K562 (cell line): ENCODE measurements around the gene ZNF512B. TPM values are rescaled to one million over a fixed set of nuclear protein-coding genes. Genes with fewer than 3 reads are reported as not detected.

Experiments used
- CTCF ChIP-seq, 3 experiments: IDR thresholded peaks in 2 of 3; conservative IDR thresholded peaks in 1 of 3; 2 replicates each; pipeline ENCODE4 v1.5.1; 2011 to 2012; ENCODE audit warnings: low read length in 3 of 3, mild to moderate bottlenecking in 3 of 3, control low read depth in 2 of 3, improper control_type of control experiment in 1 of 3, inconsistent platforms in 1 of 3, low read depth in 1 of 3, mixed read lengths in 1 of 3, moderate library complexity in 1 of 3; ENCODE audit not compliant: insufficient read depth in 2 of 3
- HDAC3 ChIP-seq: fragments of 450-650 bp; IDR thresholded peaks from 2 replicates; pipeline ENCODE4 v1.6.1; 2018; ENCODE audit warnings: borderline replicate concordance, mild to moderate bottlenecking, moderate library complexity; ENCODE audit not compliant: partially characterized antibody
- KLF6 ChIP-seq: fragments of 250-450 bp; sonication (Bioruptor Pico); IDR thresholded peaks from 2 replicates; pipeline ENCODE4 v1.4.0; 2020; ENCODE audit warnings: mild to moderate bottlenecking, moderate library complexity, borderline replicate concordance
- MAFG ChIP-seq: fragments of 450-650 bp; conservative IDR thresholded peaks from 2 replicates; pipeline ENCODE4 v1.6.1; 2016; ENCODE audit warnings: missing genetic modification characterization, missing compliant biosample characterization
- RREB1 ChIP-seq: fragments of 250-450 bp; sonication (Bioruptor Pico); IDR thresholded peaks from 2 replicates; pipeline ENCODE4 v1.4.0; 2020
- XRCC5 ChIP-seq: fragments of 200-400 bp; formaldehyde crosslinking; IDR thresholded peaks from 2 replicates; pipeline ENCODE4 v1.6.1; 2017; ENCODE audit warnings: low read depth, mild to moderate bottlenecking, low read length
- ZNF398 ChIP-seq: fragments of 250-450 bp; sonication (Bioruptor Pico); IDR thresholded peaks from 2 replicates; pipeline ENCODE4 v1.8.0; 2021; ENCODE audit warnings: moderate library complexity, mild to moderate bottlenecking, inconsistent platforms
- ZNF407 ChIP-seq: fragments of 450-650 bp; IDR thresholded peaks from 2 replicates; pipeline ENCODE4 v1.6.1; 2016; ENCODE audit warnings: low read depth
- polyA plus RNA-seq, 8 experiments: library from polyadenylated mRNA; depleted of rRNA in 4 of 8; stranded (reverse) in 5 of 8; unstranded in 3 of 8; fragments of >200 nt; fragmentation: Nextera tagmentation in 2 of 8; fragmentation: Illumina TruSeq in 1 of 8; extraction: Ambion mirVana in 2 of 8; extraction: Trizol in 1 of 8; gene quantifications; 2 replicates each; pipeline versions ENCODE4 v1.2.1 to v1.2.3, GENCODE V29; 2011 to 2014; ENCODE audit warnings: inconsistent platforms in 1 of 8, missing spikeins in 1 of 8
- total RNA-seq, 7 experiments: library from RNA; depleted of rRNA in 6 of 7; stranded (reverse); fragments of >200 nt in 6 of 7; fragmentation: Illumina TruSeq in 2 of 7; extraction: Trizol in 2 of 7; gene quantifications; 2 replicates each; pipeline versions ENCODE4 v1.2.1 to v1.2.3, GENCODE V29; 2011 to 2021; ENCODE audit warnings: low replicate concordance in 1 of 7

Gene ZNF512B
- total and polyA plus RNA-seq, 9 of the 15 experiments (the other 6 are each of a cell fraction or from before 2014, with no cell fraction given) = 0.01 to 27.8 (median 8.2) TPM

- TF ChIP-seq RREB1 (CRISPR knock-in tag) (no peak), MAFG (no peak), ZNF407 (no peak), XRCC5 (no peak), HDAC3 (no peak), CTCF (IDR thresholded peaks at IDR 0.05 in 2 of 3, conservative IDR thresholded peaks at IDR 0.05 in 1 of 3; ENCODE audit: insufficient read depth in 2 of 3, low read depth in 1 of 3, low read length in 3 of 3) (0 out of 6 replicates have a peak, but pooled peaks of 2 of the 3 experiments have one; percentile 7 to 19), KLF6 (CRISPR knock-in tag) (no peak), ZNF398 (CRISPR knock-in tag) (no peak)
Measured at GRCh38 chr20:63957004-63957689, 12.6 kb downstream of the ZNF512B start (continued).
